ENCODE measurements around the gene RANBP1. TPM values are rescaled to one million over a fixed set of nuclear protein-coding genes. Genes with fewer than 3 reads are reported as not detected.
A peak's percentile ranks its signal among the peaks of the same experiment; 100 is the strongest.

RANBP1 gene
- total RNA-seq, 2 experiments from 2014 or later: 68.1 to 72.1 TPM

DNA sequence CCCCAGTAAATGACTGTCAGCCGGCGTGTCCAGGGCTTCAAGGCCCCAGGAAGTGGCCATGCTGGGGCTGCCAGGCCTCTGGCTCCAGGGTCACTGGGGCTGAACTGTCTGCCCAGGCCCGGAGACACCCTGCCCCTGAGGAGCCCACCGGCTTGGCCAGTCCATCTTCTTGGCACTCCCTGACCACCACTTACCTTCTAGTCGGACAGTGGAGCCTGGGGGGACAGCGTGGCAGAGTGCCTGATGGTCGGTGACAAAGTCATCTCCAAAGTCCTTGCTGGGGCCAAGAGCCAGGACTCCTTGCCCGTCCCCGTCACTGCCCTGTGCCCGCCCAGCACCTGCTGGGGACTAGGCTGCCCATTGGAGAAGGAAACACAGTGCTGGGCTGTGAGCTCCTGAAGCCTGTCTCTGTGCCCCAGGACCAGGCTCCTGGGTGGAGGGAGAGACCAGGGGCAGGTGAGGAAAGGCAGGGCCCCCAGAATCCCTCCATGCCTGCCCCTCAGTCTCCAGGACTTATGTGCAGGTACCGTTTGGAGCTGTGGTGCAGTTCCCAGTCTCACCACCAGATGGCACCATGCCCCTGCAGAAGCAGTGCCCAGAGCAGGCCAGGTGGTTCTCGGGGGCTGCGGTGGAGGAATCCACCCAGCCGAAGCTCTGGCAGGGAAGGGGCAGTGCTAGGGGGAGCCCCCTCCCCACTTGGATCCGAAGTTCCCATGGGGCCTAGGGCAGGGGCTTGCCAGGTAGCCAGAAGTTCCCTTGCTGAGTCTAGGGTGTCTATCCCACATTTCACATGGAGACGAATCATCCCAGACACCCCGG is 40.9 kb downstream of the RANBP1 start:
- Histone ChIP-seq H3K4me1 (ENCODE audit: insufficient read depth, low read length) (peaks cover 21% of the 10 kb centered on the region), H3K4me3 (ENCODE audit: low read length) (no peak overlapping the region), H3K9me3 (ENCODE audit: control insufficient read depth in 1 of 2, insufficient read depth in 1 of 2, low read length in 2 of 2) (peaks cover 0 to 11% of the 10 kb centered on the region in 2 experiments), H3K27ac (ENCODE audit: low read depth in 1 of 2, low read length in 2 of 2) (no peak overlapping the region), H3K27me3 (ENCODE audit: control insufficient read depth in 1 of 2, insufficient read depth in 2 of 2, low read length in 2 of 2) (peaks cover 4 to 6% of the 10 kb centered on the region in 2 experiments), H3K36me3 (ENCODE audit: insufficient read depth, low read length) (no peaks in the 10 kb centered on the region)
- Mint-ChIP-seq H3K27me3 (peaks cover 5% of the 10 kb centered on the region), H3K4me1 (ENCODE audit: low read depth) (peaks cover 4% of the 10 kb centered on the region), H3K36me3 (ENCODE audit: low read depth) (no peaks in the 10 kb centered on the region), H3K27ac (no peak overlapping the region), H3K4me3 (no peak overlapping the region), H3K9me3 (no peaks in the 10 kb centered on the region)
- ATAC-seq (ENCODE audit: poor library complexity) (peak; percentile 95), DNase-seq (peak; percentile 75 to 96 (median 86))
- CTCF ChIA-PET: interaction anchor here (0.8 to 1.1 kb wide), 7 partner anchors 46 to 585 kb away, joined by 3 to 7 read pairs (median 4); no protein-coding TSS in a partner anchor
- POLR2A ChIA-PET: interaction anchor here (1.0 kb wide), 1 partner anchor 49 kb away, joined by 3 read pairs; no protein-coding TSS in a partner anchor
- intact Hi-C loops (cut with DNase I, micrococcal nuclease): loop anchor here (1.0 to 5.0 kb wide), 3 partner anchors 111 to 585 kb away; partner anchors contain the start of gene RTN4R (in 2 of the 2)
- peak; percentile 99 for TF ChIP-seq CTCF (IDR thresholded peaks at IDR 0.05)

GRCh38 chr22:20157430-20158183 is 41.7 kb downstream of the RANBP1 start:
- intact Hi-C loops (cut with DNase I, micrococcal nuclease): loop anchor here (1.0 to 5.0 kb wide), 3 partner anchors 111 to 585 kb away; partner anchors contain the start of gene RTN4R (in 2 of the 2)
- peaks cover 0 to 14% of the 10 kb centered on the region in 2 experiments for H3K9me3 ChIP-seq (ENCODE audit: control insufficient read depth in 1 of 2, insufficient read depth in 1 of 2, low read length in 2 of 2)
- POLR2A ChIA-PET: interaction anchor here (1.0 kb wide), 1 partner anchor 48 kb away, joined by 3 read pairs; no protein-coding TSS in a partner anchor
- Mint-ChIP-seq H3K4me1 (ENCODE audit: low read depth) (peaks cover 4% of the 10 kb centered on the region), H3K27me3 (peaks cover 5% of the 10 kb centered on the region), H3K36me3 (ENCODE audit: low read depth) (no peaks in the 10 kb centered on the region), H3K4me3 (no peak overlapping the region), H3K9me3 (no peaks in the 10 kb centered on the region), H3K27ac (no peak overlapping the region)
- CTCF ChIA-PET: interaction anchor here (0.9 to 1.1 kb wide), 6 partner anchors 81 to 584 kb away, joined by 3 to 7 read pairs (median 4); no protein-coding TSS in a partner anchor
- peaks cover 4 to 6% of the 10 kb centered on the region in 2 experiments for H3K27me3 ChIP-seq (ENCODE audit: control insufficient read depth in 1 of 2, insufficient read depth in 2 of 2, low read length in 2 of 2)
- no peak overlapping the region for H3K27ac ChIP-seq (ENCODE audit: low read depth in 1 of 2, low read length in 2 of 2)
- no peak overlapping the region for H3K4me3 ChIP-seq (ENCODE audit: low read length)
- no peak for TF ChIP-seq CTCF (IDR thresholded peaks at IDR 0.05)
- H3K36me3 ChIP-seq (ENCODE audit: insufficient read depth, low read length): no peaks in the 10 kb centered on the region
- no peak for DNase-seq
- H3K4me1 ChIP-seq (ENCODE audit: insufficient read depth, low read length): peaks cover 21% of the 10 kb centered on the region
- no peak for ATAC-seq (ENCODE audit: poor library complexity)

- H3K4me1 ChIP-seq (ENCODE audit: insufficient read depth, low read length): peaks cover 21% of the 10 kb centered on the region
- CTCF ChIA-PET: no interaction called here
- POLR2A ChIA-PET: no interaction called here
- ATAC-seq (ENCODE audit: poor library complexity) (no peak), DNase-seq (no peak)
- no peak overlapping the region for H3K4me3 ChIP-seq (ENCODE audit: low read length)
- H3K27me3 ChIP-seq (ENCODE audit: control insufficient read depth in 1 of 2, insufficient read depth in 2 of 2, low read length in 2 of 2): peaks cover 4 to 6% of the 10 kb centered on the region in 2 experiments
- Mint-ChIP-seq H3K9me3 (no peaks in the 10 kb centered on the region), H3K27ac (no peak overlapping the region), H3K36me3 (ENCODE audit: low read depth) (no peaks in the 10 kb centered on the region), H3K4me3 (no peak overlapping the region), H3K4me1 (ENCODE audit: low read depth) (peaks cover 4% of the 10 kb centered on the region), H3K27me3 (peaks cover 5% of the 10 kb centered on the region)
- no peak for TF ChIP-seq CTCF (IDR thresholded peaks at IDR 0.05)
- no peaks in the 10 kb centered on the region for H3K36me3 ChIP-seq (ENCODE audit: insufficient read depth, low read length)
- intact Hi-C loops (cut with DNase I, micrococcal nuclease): loop anchor here in 1 of 2 experiments (5.0 kb wide), 1 partner anchor 584 kb away; no protein-coding TSS in a partner anchor
- H3K27ac ChIP-seq (ENCODE audit: low read depth in 1 of 2, low read length in 2 of 2): no peak overlapping the region
- H3K9me3 ChIP-seq (ENCODE audit: control insufficient read depth in 1 of 2, insufficient read depth in 1 of 2, low read length in 2 of 2): peaks cover 0 to 14% of the 10 kb centered on the region in 2 experiments
These were observed 42.6 kb downstream of the RANBP1 start for GRCh38 chr22:20158391-20159036.
